Loucy (cell line): ENCODE measurements around the gene STX16.

ENCODE experiments used
- H2AFZ ChIP-seq: fragments of 200-600 bp; sonication (generic); 2 replicates; pipeline ENCODE4 v1.6.0; 2016; ENCODE audit warnings: antibody characterized with exemption, mild to moderate bottlenecking, low read length, moderate library complexity
- H3F3A ChIP-seq: fragments of 200-600 bp; 2 replicates; pipeline ENCODE4 v1.6.0; 2016; ENCODE audit warnings: antibody characterized with exemption, low read depth, mild to moderate bottlenecking
- H3K27me3 ChIP-seq: fragments of 200-600 bp; sonication (generic); 2 replicates; pipeline ENCODE4 v1.6.1; 2014; ENCODE audit warnings: low read length, mild to moderate bottlenecking; ENCODE audit not compliant: insufficient read depth, poor library complexity, severe bottlenecking
- H3K36me3 ChIP-seq: fragments of 200-600 bp; sonication (generic); 2 replicates; pipeline ENCODE4 v1.6.1; 2016; ENCODE audit warnings: low read length; ENCODE audit not compliant: insufficient read depth
- H3K4me1 ChIP-seq: fragments of 200-600 bp; sonication (generic); 2 replicates; pipeline ENCODE4 v1.5.1; 2014; ENCODE audit warnings: low read length, mild to moderate bottlenecking; ENCODE audit not compliant: insufficient read depth, poor library complexity, severe bottlenecking
- H3K4me2 ChIP-seq: fragments of 200-600 bp; sonication (generic); 2 replicates; pipeline ENCODE4 v1.6.0; 2014; ENCODE audit warnings: antibody characterized with exemption, low read length, low read depth, mild to moderate bottlenecking; ENCODE audit not compliant: poor library complexity, severe bottlenecking
- H3K4me3 ChIP-seq: fragments of 200-600 bp; sonication (generic); 2 replicates; pipeline ENCODE4 v1.5.1; 2014; ENCODE audit warnings: low read length, mild to moderate bottlenecking, mixed read lengths; ENCODE audit not compliant: poor library complexity, severe bottlenecking
- H3K79me2 ChIP-seq: fragments of 200-600 bp; sonication (generic); 2 replicates; pipeline ENCODE4 v1.6.1; 2014; ENCODE audit warnings: low read length; ENCODE audit not compliant: insufficient read depth
- H3K9ac ChIP-seq: fragments of 200-600 bp; sonication (generic); 2 replicates; pipeline ENCODE4 v1.6.0; 2014; ENCODE audit warnings: mild to moderate bottlenecking, low read depth, low read length, moderate library complexity; ENCODE audit not compliant: poor library complexity, severe bottlenecking
- H3K9me2 ChIP-seq: fragments of 200-600 bp; sonication (generic); replicated peaks from 2 replicates; pipeline ENCODE4 v1.6.1; 2016; ENCODE audit warnings: low read depth, low read length, mixed read lengths
- H3K9me3 ChIP-seq: fragments of 200-600 bp; sonication (generic); 2 replicates; pipeline ENCODE4 v1.6.1; 2014; ENCODE audit warnings: mild to moderate bottlenecking, antibody characterized with exemption, low read length, low read depth; ENCODE audit not compliant: insufficient read depth
- H4K20me1 ChIP-seq: fragments of 200-600 bp; sonication (generic); 2 replicates; pipeline ENCODE4 v1.6.0; 2014; ENCODE audit warnings: antibody characterized with exemption, low read length, mild to moderate bottlenecking; ENCODE audit not compliant: insufficient read depth, poor library complexity, severe bottlenecking
- CTCF ChIP-seq: fragments of 200-600 bp; sonication (generic); conservative IDR thresholded peaks from 2 replicates; pipeline ENCODE4 v1.5.1; 2014; ENCODE audit warnings: mild to moderate bottlenecking, antibody characterized with exemption, low read length
- EZH2phosphoT487 ChIP-seq: fragments of 200-600 bp; IDR thresholded peaks from 2 replicates; pipeline ENCODE4 v1.6.1; 2018; ENCODE audit warnings: antibody characterized with exemption, mild to moderate bottlenecking, moderate library complexity, borderline replicate concordance

STX16 gene

GRCh38 chr20:58610811-58611210 lies 40.3 kb upstream of the STX16 start:
- Histone ChIP-seq H3K4me2 (no peak overlapping the region), H3K4me3 (no peak overlapping the region), H3K4me1 (no peaks in the 10 kb centered on the region), H3K79me2 (no peaks in the 10 kb centered on the region), H2AFZ (no peak overlapping the region), H4K20me1 (no peaks in the 10 kb centered on the region), H3K27me3 (no peaks in the 10 kb centered on the region), H3F3A (no peaks in the 10 kb centered on the region), H3K9ac (no peak overlapping the region), H3K9me3 (no peaks in the 10 kb centered on the region), H3K36me3 (no peaks in the 10 kb centered on the region), H3K9me2 (no peaks in the 10 kb centered on the region)
- no peak for TF ChIP-seq EZH2phosphoT487
- TF ChIP-seq CTCF = no peak

GRCh38 chr20:58611236-58612030 lies 39.6 kb upstream of the STX16 start:
- H3K9ac ChIP-seq = no peak overlapping the region
- H3K4me3 ChIP-seq = no peak overlapping the region
- H3K9me2 ChIP-seq = no peaks in the 10 kb centered on the region
- no peaks in the 10 kb centered on the region for H3K79me2 ChIP-seq
- no peaks in the 10 kb centered on the region for H3K9me3 ChIP-seq
- TF ChIP-seq EZH2phosphoT487 (no peak), CTCF (no peak)
- no peaks in the 10 kb centered on the region for H3K4me1 ChIP-seq
- no peaks in the 10 kb centered on the region for H3K27me3 ChIP-seq
- H3K36me3 ChIP-seq = no peaks in the 10 kb centered on the region
- no peaks in the 10 kb centered on the region for H3F3A ChIP-seq
- H3K4me2 ChIP-seq = no peak overlapping the region
- H4K20me1 ChIP-seq = no peaks in the 10 kb centered on the region
- H2AFZ ChIP-seq = no peak overlapping the region

- H3K27me3 ChIP-seq = no peaks in the 10 kb centered on the region
- H3F3A ChIP-seq = no peaks in the 10 kb centered on the region
- no peaks in the 10 kb centered on the region for H4K20me1 ChIP-seq
- H3K9me3 ChIP-seq = no peaks in the 10 kb centered on the region
- no peaks in the 10 kb centered on the region for H3K79me2 ChIP-seq
- no peak overlapping the region for H3K4me2 ChIP-seq
- no peak overlapping the region for H3K9ac ChIP-seq
- no peaks in the 10 kb centered on the region for H3K9me2 ChIP-seq
- no peaks in the 10 kb centered on the region for H3K36me3 ChIP-seq
- no peak overlapping the region for H2AFZ ChIP-seq
- H3K4me1 ChIP-seq = no peaks in the 10 kb centered on the region
- no peak overlapping the region for H3K4me3 ChIP-seq
- TF ChIP-seq CTCF = no peak
- no peak for TF ChIP-seq EZH2phosphoT487
Measured at GRCh38 chr20:58612121-58612691, 38.9 kb upstream of the STX16 start.
